Body of pancreas (tissue), 4 donors: Measurements from ENCODE around the gene ZBP1. TPM values are rescaled to one million over a fixed set of nuclear protein-coding genes. Genes with fewer than 3 reads are reported as not detected.

Experiments
- ATAC-seq: fragments of 150-250 bp; one replicate; pipeline ENCODE4 v1.9.1; 2016
- DNase-seq, 4 donors: peaks; one replicate each; pipeline ENCODE4 v3.0.0-alpha.2; 2019
- H3K27ac ChIP-seq, 4 donors: fragments of 200-600 bp; sonication (generic); 1 replicate in 3 of 4; 2 replicates in 1 of 4; pipeline versions ENCODE4 v1.5.1 to v1.6.1; 2016 to 2019; ENCODE audit warnings: mild to moderate bottlenecking in 1 of 4, mixed read lengths in 1 of 4, moderate library complexity in 1 of 4
- H3K27me3 ChIP-seq, 2 donors: fragments of 200-600 bp; sonication (generic); one replicate each; pipeline ENCODE4 v1.6.0; 2016; ENCODE audit warnings: mild to moderate bottlenecking in 1 of 2
- H3K36me3 ChIP-seq, 2 donors: fragments of 200-600 bp; sonication (generic); replicated peaks in 1 of 2; 2 replicates each; pipeline ENCODE4 v1.5.1; 2016; ENCODE audit warnings: low read depth in 2 of 2; ENCODE audit not compliant: insufficient read depth in 1 of 2
- H3K4me1 ChIP-seq: fragments of 200-600 bp; sonication (generic); one replicate; pipeline ENCODE4 v1.6.0; 2016
- H3K4me3 ChIP-seq, 2 donors: fragments of 200-600 bp; sonication (generic); 1 replicate in 1 of 2; 2 replicates in 1 of 2; pipeline ENCODE4 v1.5.1; 2016 to 2019
- H3K9me3 ChIP-seq, 3 donors: fragments of 200-600 bp; sonication (generic); 1 replicate in 2 of 3; 2 replicates in 1 of 3; pipeline ENCODE4 v1.5.1; 2016
- CTCF ChIP-seq, 7 experiments: fragments of 450-650 bp in 4 of 7; fragments of 200-600 bp in 3 of 7; sonication (generic) in 3 of 7; IDR thresholded peaks; one replicate each; pipeline ENCODE4 v1.5.1; 2016 to 2019; ENCODE audit warnings: antibody characterized with exemption in 7 of 7
- POLR2A ChIP-seq, 3 donors: fragments of 450-650 bp; IDR thresholded peaks; one replicate each; pipeline ENCODE4 v1.6.1; 2016; ENCODE audit warnings: antibody characterized with exemption in 3 of 3, mild to moderate bottlenecking in 2 of 3
- WGBS, 2 donors: methylation state at CpG; one replicate each; pipeline ENCODE4 v1.1.5; 2017; 5-methylcytosine and 5-hydroxymethylcytosine counted together
- intact Hi-C: fragments of 100-400 bp; cut with DNase I; formaldehyde crosslinking; loops from one replicate; pipeline ENCODE4 v1.15.1; 2023
- total RNA-seq, 2 donors: library from RNA; depleted of rRNA; stranded (reverse); fragments of >200 nt; gene quantifications; one replicate each; pipeline ENCODE4 v1.1.0, GENCODE V29; 2016

Gene ZBP1
- total RNA-seq, 2 donors from 2014 or later, result 0.26 TPM; not detected in 1

- Histone ChIP-seq H3K9me3 (no peaks in the 10 kb centered on the region), H3K36me3 (no peaks in the 10 kb centered on the region), H3K27me3 (no peaks in the 10 kb centered on the region), H3K27ac (no peak overlapping the region), H3K4me1 (peaks cover 28% of the 10 kb centered on the region), H3K4me3 (no peak overlapping the region)
- TF ChIP-seq POLR2A (IDR thresholded peaks at IDR 0.05), result no peak
- no peak for TF ChIP-seq CTCF (IDR thresholded peaks at IDR 0.05)
- 82% methylated on average over 13 of the region's 13 CpGs for WGBS, 2 donors
- no peak for ATAC-seq
- intact Hi-C loops, result no loop called here
- DNase-seq, result no peak
These were observed 46.6 kb upstream of the ZBP1 start for GRCh38 chr20:57666834-57667157.

DNA sequence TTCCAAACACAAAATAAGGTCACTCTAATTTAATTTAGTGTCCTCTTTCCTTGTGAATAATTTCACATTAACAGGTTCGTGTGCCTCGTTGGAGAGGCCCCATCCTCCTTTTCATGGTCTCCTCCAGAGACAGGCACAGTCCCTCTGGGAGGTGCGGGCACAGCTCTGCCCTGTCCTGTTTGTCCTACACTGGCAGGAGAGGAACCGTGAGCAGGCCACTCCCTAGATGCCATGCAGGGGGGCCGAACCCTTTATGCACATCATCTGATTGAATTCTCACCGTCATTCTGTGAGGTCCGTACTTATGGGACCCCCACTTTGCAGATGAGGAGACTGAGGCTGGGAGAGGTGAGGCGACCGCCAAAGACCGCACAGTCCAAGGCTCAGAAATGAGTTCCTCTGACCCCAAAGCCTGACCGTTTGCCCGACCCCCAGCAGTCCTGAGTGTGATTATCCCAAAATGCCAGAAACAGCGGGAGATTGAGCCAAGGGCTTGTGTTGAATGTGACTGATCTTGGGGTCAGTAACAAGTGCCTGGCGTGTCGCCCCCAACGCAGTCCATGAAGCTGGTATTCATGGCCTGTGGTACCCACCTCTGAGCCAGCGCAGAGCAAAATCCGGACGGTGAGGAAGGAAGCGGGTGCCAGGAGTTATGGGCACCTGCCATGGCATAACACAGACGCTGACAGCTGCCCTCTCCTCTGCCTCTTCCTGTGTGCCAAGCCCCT, 46.0 kb upstream of the ZBP1 start:
- no peak overlapping the region for H3K4me3 ChIP-seq
- no peak for DNase-seq
- TF ChIP-seq POLR2A (IDR thresholded peaks at IDR 0.05) (no peak), CTCF (IDR thresholded peaks at IDR 0.05) (no peak)
- H3K27ac ChIP-seq, result no peak overlapping the region
- no peaks in the 10 kb centered on the region for H3K36me3 ChIP-seq
- no peaks in the 10 kb centered on the region for H3K9me3 ChIP-seq
- intact Hi-C loops, result no loop called here
- H3K27me3 ChIP-seq, result no peaks in the 10 kb centered on the region
- 70 to 80% methylated on average over 20 to 21 of the region's 21 CpGs for WGBS, 2 donors
- peaks cover 28% of the 10 kb centered on the region for H3K4me1 ChIP-seq
- ATAC-seq, result no peak

- intact Hi-C loops, result no loop called here
These were observed 45.4 kb upstream of the ZBP1 start for GRCh38 chr20:57665589-57665971.

DNA sequence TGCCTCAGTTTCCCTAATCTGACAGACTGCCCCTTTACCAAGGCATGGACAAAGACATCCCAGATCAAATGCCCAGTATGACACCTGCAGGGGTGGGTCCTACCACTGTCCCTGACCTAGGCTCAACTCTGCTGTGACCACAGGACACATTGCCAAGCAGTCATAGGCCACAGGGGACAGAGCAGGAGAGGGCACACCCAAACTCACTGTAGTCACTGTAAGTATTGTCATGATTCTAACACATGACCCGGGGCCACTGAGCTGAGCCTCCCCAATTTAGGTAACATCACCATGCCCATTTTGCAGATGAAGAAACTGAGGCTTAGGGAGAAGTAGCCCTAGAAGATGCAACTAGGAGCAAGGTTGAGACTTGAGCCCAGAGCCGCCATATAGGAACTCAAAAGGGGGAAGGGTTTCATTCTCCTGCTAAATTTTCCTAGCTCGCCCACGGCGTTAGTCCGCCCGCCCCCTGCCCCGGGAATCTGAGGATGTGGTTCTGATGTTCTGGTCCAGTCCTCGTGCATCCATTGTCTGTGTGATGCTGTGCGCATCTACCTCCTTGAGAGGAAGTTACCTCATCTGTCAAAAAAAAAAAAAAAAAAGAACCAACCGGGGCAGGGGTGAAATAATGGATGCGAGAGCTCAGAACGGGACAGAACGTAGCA, 44.8 kb upstream of the ZBP1 start:
- H3K9me3 ChIP-seq, result no peaks in the 10 kb centered on the region
- ATAC-seq (no peak), DNase-seq (no peak)
- no peak for TF ChIP-seq POLR2A (IDR thresholded peaks at IDR 0.05)
- TF ChIP-seq CTCF (IDR thresholded peaks at IDR 0.05), result no peak
- no peaks in the 10 kb centered on the region for H3K36me3 ChIP-seq
- H3K27ac ChIP-seq, result no peak overlapping the region
- no peaks in the 10 kb centered on the region for H3K27me3 ChIP-seq
- intact Hi-C loops, result no loop called here
- WGBS, 2 donors, result 88% methylated on average over 14 of the region's 14 CpGs
- no peak overlapping the region for H3K4me3 ChIP-seq
- peaks cover 18% of the 10 kb centered on the region for H3K4me1 ChIP-seq

More at GRCh38 chr20:57665589-57665971, 45.4 kb upstream of the ZBP1 start:
- Histone ChIP-seq H3K27ac (no peak overlapping the region), H3K4me3 (no peak overlapping the region), H3K27me3 (no peaks in the 10 kb centered on the region), H3K36me3 (no peaks in the 10 kb centered on the region), H3K4me1 (peaks cover 23% of the 10 kb centered on the region), H3K9me3 (no peaks in the 10 kb centered on the region)
- TF ChIP-seq CTCF (IDR thresholded peaks at IDR 0.05) (no peak), POLR2A (IDR thresholded peaks at IDR 0.05) (no peak)
- no peak for DNase-seq
- no peak for ATAC-seq
- 83 to 86% methylated on average over 7 to 8 of the region's 8 CpGs for WGBS, 2 donors

GRCh38 chr20:57664476-57664875, 44.2 kb upstream of the ZBP1 start:
- intact Hi-C loops, result no loop called here
- peak in 2 of 4 donors; percentile 2 to 8 for DNase-seq
- Histone ChIP-seq H3K36me3 (no peaks in the 10 kb centered on the region), H3K4me1 (peaks cover 18% of the 10 kb centered on the region), H3K9me3 (no peaks in the 10 kb centered on the region), H3K4me3 (no peak overlapping the region), H3K27me3 (no peaks in the 10 kb centered on the region), H3K27ac (no peak overlapping the region)
- TF ChIP-seq POLR2A (IDR thresholded peaks at IDR 0.05) (no peak), CTCF (IDR thresholded peaks at IDR 0.05) (no peak)
- no peak for ATAC-seq
- WGBS, 2 donors, result 84 to 86% methylated on average over 15 to 20 of the region's 20 CpGs
